ENCODE data around the gene PCED1B. TPM values are rescaled to one million over a fixed set of nuclear protein-coding genes. Genes with fewer than 3 reads are reported as not detected.

Gene PCED1B
- total RNA-seq, 2 donors from 2014 or later, result 2.5 to 7.0 TPM

GRCh38 chr12:47135578-47135977 is 56.2 kb downstream of the PCED1B start:
- H3K27me3 Mint-ChIP-seq (ENCODE audit: insufficient read depth), result no peaks in the 10 kb centered on the region
- H3K4me3 ChIP-seq (ENCODE audit: low read length), result no peak overlapping the region
- DNase-seq, result no peak
- no peaks in the 10 kb centered on the region for H3K27me3 ChIP-seq (ENCODE audit: control insufficient read depth, insufficient read depth, low read length, poor library complexity, severe bottlenecking)
- H3K36me3 ChIP-seq (ENCODE audit: control insufficient read depth, insufficient read depth, low read length), result no peaks in the 10 kb centered on the region
- no peaks in the 10 kb centered on the region for H3K36me3 Mint-ChIP-seq (ENCODE audit: low read depth)
- peak overlapping the region; percentile 27 for H3K27ac Mint-ChIP-seq
- no peak overlapping the region for H3K4me3 Mint-ChIP-seq
- no peaks in the 10 kb centered on the region for H3K4me1 Mint-ChIP-seq
- H3K9me3 Mint-ChIP-seq, result no peaks in the 10 kb centered on the region
- H3K9me3 ChIP-seq (ENCODE audit: control insufficient read depth, low read length), result no peaks in the 10 kb centered on the region
- no peak overlapping the region for H3K9ac ChIP-seq (ENCODE audit: extremely low read depth, low read length, poor library complexity, severe bottlenecking)
- H3K27ac ChIP-seq (ENCODE audit: low read depth, low read length), result no peak overlapping the region
- 94 to 100% methylated on average over 1 to 7 of the region's 7 CpGs for WGBS, 2 experiments (ENCODE audit: insufficient coverage in 1 of 2, insufficient read length in 1 of 2)
- H3K4me1 ChIP-seq (ENCODE audit: control insufficient read depth, insufficient read depth, low read length), result no peaks in the 10 kb centered on the region
- TF ChIP-seq CTCF (conservative IDR thresholded peaks at IDR 0.05), result no peak

GRCh38 chr12:47139000-47139681 is 59.7 kb downstream of the PCED1B start:
- TF ChIP-seq CTCF (conservative IDR thresholded peaks at IDR 0.05), result no peak

GRCh38 chr12:47141459-47141858 is 62.0 kb downstream of the PCED1B start:
- Histone ChIP-seq H3K36me3 (ENCODE audit: control insufficient read depth, insufficient read depth, low read length) (no peaks in the 10 kb centered on the region), H3K4me1 (ENCODE audit: control insufficient read depth, insufficient read depth, low read length) (no peaks in the 10 kb centered on the region), H3K4me3 (ENCODE audit: low read length) (no peak overlapping the region), H3K9ac (ENCODE audit: extremely low read depth, low read length, poor library complexity, severe bottlenecking) (no peak overlapping the region), H3K9me3 (ENCODE audit: control insufficient read depth, low read length) (no peaks in the 10 kb centered on the region), H3K27me3 (ENCODE audit: control insufficient read depth, insufficient read depth, low read length, poor library complexity, severe bottlenecking) (no peaks in the 10 kb centered on the region), H3K27ac (ENCODE audit: low read depth, low read length) (no peak overlapping the region)
- Mint-ChIP-seq H3K9me3 (peaks cover 3% of the 10 kb centered on the region), H3K4me3 (no peak overlapping the region), H3K36me3 (ENCODE audit: low read depth) (no peaks in the 10 kb centered on the region), H3K27ac (no peak overlapping the region), H3K27me3 (ENCODE audit: insufficient read depth) (no peaks in the 10 kb centered on the region), H3K4me1 (peaks cover 1% of the 10 kb centered on the region)
- peak; percentile 78 for DNase-seq
- TF ChIP-seq CTCF (conservative IDR thresholded peaks at IDR 0.05), result peak; percentile 44

More at GRCh38 chr12:47139000-47139681, 59.7 kb downstream of the PCED1B start:
- Histone ChIP-seq H3K9me3 (ENCODE audit: control insufficient read depth, low read length) (no peaks in the 10 kb centered on the region), H3K27ac (ENCODE audit: low read depth, low read length) (no peak overlapping the region), H3K4me1 (ENCODE audit: control insufficient read depth, insufficient read depth, low read length) (no peaks in the 10 kb centered on the region), H3K36me3 (ENCODE audit: control insufficient read depth, insufficient read depth, low read length) (no peaks in the 10 kb centered on the region), H3K4me3 (ENCODE audit: low read length) (no peak overlapping the region), H3K27me3 (ENCODE audit: control insufficient read depth, insufficient read depth, low read length, poor library complexity, severe bottlenecking) (no peaks in the 10 kb centered on the region), H3K9ac (ENCODE audit: extremely low read depth, low read length, poor library complexity, severe bottlenecking) (no peak overlapping the region)
- Mint-ChIP-seq H3K27me3 (ENCODE audit: insufficient read depth) (no peaks in the 10 kb centered on the region), H3K36me3 (ENCODE audit: low read depth) (no peaks in the 10 kb centered on the region), H3K9me3 (peaks cover 3% of the 10 kb centered on the region), H3K4me1 (no peaks in the 10 kb centered on the region), H3K4me3 (no peak overlapping the region), H3K27ac (no peak overlapping the region)
- 85 to 100% methylated on average over 1 to 2 of the region's 2 CpGs for WGBS, 2 experiments (ENCODE audit: insufficient coverage in 1 of 2, insufficient read length in 1 of 2)
- DNase-seq, result no peak

Measured in endodermal cell (in vitro differentiated cells).